Measurements from ENCODE around the gene ZNHIT3.
"Not testable (repeated sequence)": the region's sequence is repeated elsewhere in the genome, so short reads cannot be mapped to it uniquely, and the experiment has no call there.

Gene ZNHIT3

GRCh38 chr17:36468903-36469635, 17.4 kb upstream of the ZNHIT3 start:
- Histone ChIP-seq H3K36me3 (replicated peaks) (no peaks in the 10 kb centered on the region), H3K4me1 (no peaks in the 10 kb centered on the region), H3K27me3 (ENCODE audit: low read depth) (peaks cover 14% of the 10 kb centered on the region), H3K4me3 (no peak overlapping the region), H3K9me3 (no peaks in the 10 kb centered on the region)
- in situ Hi-C loops (cut with MboI; ENCODE audit: low sequenced_read_pairs): no loop called here
- DNase-seq (ENCODE audit: low spot score in 2 of 2): no peak

DNA sequence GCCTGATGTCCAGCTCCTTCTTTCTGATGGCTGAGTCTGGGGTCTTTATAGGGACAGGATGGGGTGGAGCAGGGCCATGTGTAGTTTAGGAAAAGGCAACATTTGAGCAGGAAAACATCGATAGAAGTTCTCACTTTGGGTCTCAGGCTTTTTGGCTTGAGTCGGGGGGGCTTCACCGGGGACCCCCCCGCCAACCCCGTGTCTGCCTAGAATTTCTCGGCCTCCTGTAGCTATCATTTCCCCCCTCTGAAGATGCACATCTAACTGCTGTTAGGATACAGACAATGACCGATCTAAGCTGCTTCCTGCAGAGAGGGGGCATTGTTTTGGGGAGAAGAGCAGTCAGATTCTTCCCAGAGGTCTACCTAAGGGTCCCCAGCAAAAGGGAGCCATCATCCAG, 16.7 kb upstream of the ZNHIT3 start:
- Histone ChIP-seq H3K27me3 (ENCODE audit: low read depth) (peaks cover 14% of the 10 kb centered on the region), H3K4me1 (no peaks in the 10 kb centered on the region), H3K4me3 (no peak overlapping the region), H3K9me3 (no peaks in the 10 kb centered on the region), H3K36me3 (replicated peaks) (no peaks in the 10 kb centered on the region)
- in situ Hi-C loops (cut with MboI; ENCODE audit: low sequenced_read_pairs): no loop called here
- no peak for DNase-seq (ENCODE audit: low spot score in 2 of 2)

- H3K9me3 ChIP-seq: no peaks in the 10 kb centered on the region
- peaks cover 14% of the 10 kb centered on the region for H3K27me3 ChIP-seq (ENCODE audit: low read depth)
- no peaks in the 10 kb centered on the region for H3K36me3 ChIP-seq (replicated peaks)
- H3K4me3 ChIP-seq: no peak overlapping the region
- in situ Hi-C loops (cut with MboI; ENCODE audit: low sequenced_read_pairs): no loop called here
- no peak for DNase-seq (ENCODE audit: low spot score in 2 of 2)
- no peaks in the 10 kb centered on the region for H3K4me1 ChIP-seq
Observed at GRCh38 chr17:36470499-36470898, 16.0 kb upstream of the ZNHIT3 start.

- Histone ChIP-seq H3K4me1 (no peaks in the 10 kb centered on the region), H3K9me3 (0 out of 2 replicates have a peak, but pooled peaks cover 3% of the 10 kb centered on the region), H3K4me3 (no peak overlapping the region), H3K36me3 (replicated peaks) (no peaks in the 10 kb centered on the region), H3K27me3 (ENCODE audit: low read depth) (peaks cover 4% of the 10 kb centered on the region)
- DNase-seq (ENCODE audit: low spot score in 2 of 2): no peak
- in situ Hi-C loops (cut with MboI; ENCODE audit: low sequenced_read_pairs): no loop called here
Observed at GRCh38 chr17:36474571-36474970, 11.9 kb upstream of the ZNHIT3 start.

DNA sequence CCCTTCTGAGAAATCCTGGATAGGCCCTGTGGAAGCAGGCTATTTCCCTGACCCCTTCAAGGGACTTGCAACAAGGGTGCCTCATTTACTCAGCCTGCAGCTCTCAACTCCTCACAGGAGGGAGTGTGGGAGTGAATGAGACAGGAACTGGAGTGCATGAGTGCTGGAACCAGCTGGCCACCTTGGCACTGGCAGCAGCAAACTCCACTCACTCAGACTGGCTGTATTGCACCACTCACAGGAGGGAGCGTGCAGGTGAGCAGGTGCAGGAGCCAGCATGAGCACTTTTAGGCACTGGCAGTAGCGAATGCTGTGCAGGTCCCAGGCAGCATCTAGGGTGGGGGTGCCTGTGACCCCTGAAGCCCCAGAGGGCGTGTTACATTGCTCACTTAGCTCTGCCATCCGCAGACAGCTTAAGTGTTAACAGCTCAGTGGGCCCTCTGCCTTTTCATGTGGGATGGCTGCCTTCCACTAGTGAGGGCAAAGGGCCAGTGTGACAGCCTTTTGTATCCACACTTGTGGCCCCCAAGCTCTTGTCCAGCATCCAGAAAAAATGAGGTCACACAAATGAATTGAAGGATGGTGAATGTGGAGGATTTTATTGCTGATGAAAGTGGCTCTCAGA, 11.0 kb upstream of the ZNHIT3 start:
- DNase-seq (ENCODE audit: low spot score in 2 of 2): no peak
- Histone ChIP-seq H3K27me3 (ENCODE audit: low read depth) (peaks cover 5% of the 10 kb centered on the region), H3K4me1 (no peaks in the 10 kb centered on the region)

GRCh38 chr17:36481829-36482228, 4.7 kb upstream of the ZNHIT3 start:
- peaks cover 6% of the 10 kb centered on the region for H3K4me1 ChIP-seq
- H3K9me3 ChIP-seq: 0 out of 2 replicates have a peak, but pooled peaks cover 3% of the 10 kb centered on the region
- H3K27me3 ChIP-seq (ENCODE audit: low read depth): peaks cover 11% of the 10 kb centered on the region
- H3K4me3 ChIP-seq: no peak overlapping the region
- no peak for DNase-seq (ENCODE audit: low spot score in 2 of 2)
- in situ Hi-C loops (cut with MboI; ENCODE audit: low sequenced_read_pairs): loop anchor here (10.0 to 25.0 kb wide), 2 partner anchors 295 to 507 kb away; partner anchors contain the start of genes CCL3L1, CCL3L3 and TBC1D3B
- no peaks in the 10 kb centered on the region for H3K36me3 ChIP-seq (replicated peaks)

More for the DNA sequence above, 11.0 kb upstream of the ZNHIT3 start:
- H3K9me3 ChIP-seq: 0 out of 2 replicates have a peak, but pooled peaks cover 3% of the 10 kb centered on the region
- no peak overlapping the region for H3K4me3 ChIP-seq
- no peaks in the 10 kb centered on the region for H3K36me3 ChIP-seq (replicated peaks)
- in situ Hi-C loops (cut with MboI; ENCODE audit: low sequenced_read_pairs): loop anchor here (25.0 kb wide), 1 partner anchor 288 kb away; the partner anchor contains the start of genes CCL3L1, CCL3L3 and TBC1D3B

DNA sequence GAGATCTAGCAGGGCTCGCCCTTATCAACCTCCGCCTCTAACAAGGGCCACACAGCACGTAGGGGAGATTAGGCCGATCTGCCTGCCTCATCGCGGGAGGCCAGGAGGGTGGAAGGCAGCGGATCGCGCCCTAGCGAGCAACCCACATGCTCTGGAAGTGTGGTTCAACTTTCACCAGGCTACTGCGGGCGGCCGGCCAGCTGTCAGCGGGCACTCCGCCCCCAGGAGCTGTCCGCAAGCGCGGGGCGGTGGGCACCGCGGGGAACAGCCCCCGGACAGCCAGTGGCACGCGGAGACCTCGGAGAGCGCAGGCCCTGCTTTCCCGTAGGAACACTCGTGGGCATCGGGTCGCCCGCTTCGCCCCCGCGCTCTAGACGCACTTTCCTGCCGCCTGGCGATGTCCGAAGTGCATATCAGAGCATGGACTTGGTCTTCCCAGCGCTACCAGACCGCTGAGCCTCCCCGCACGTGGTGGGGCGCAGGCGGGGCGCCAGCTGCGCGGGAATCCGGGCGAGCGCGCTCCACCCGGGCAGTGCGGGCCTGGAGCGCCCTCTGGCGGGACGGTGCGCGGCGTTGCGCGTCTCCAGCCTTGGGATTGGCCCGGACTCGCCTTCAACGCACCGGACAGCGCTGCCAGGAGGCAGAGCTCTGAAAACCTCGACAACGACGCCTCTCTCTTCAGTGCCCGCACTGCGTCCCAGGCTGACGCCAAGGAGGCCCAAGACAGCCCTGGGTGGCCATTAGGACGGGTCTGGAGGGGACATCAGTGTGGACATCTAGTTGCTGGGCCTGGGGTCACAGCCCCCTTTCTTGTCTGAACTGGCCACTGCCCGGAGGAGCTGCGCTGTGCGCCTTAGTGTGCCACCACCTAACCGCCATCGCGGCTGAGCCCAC, 3.6 kb upstream of the ZNHIT3 start:
- H3K36me3 ChIP-seq (replicated peaks): no peaks in the 10 kb centered on the region
- H3K4me1 ChIP-seq: peaks cover 6% of the 10 kb centered on the region
- H3K27me3 ChIP-seq (ENCODE audit: low read depth): peaks cover 11% of the 10 kb centered on the region
- peak; percentile 70 to 87 for DNase-seq (ENCODE audit: low spot score in 2 of 2)
- 0 out of 2 replicates have a peak, but pooled peaks cover under 1% of the 10 kb centered on the region for H3K9me3 ChIP-seq
- in situ Hi-C loops (cut with MboI; ENCODE audit: low sequenced_read_pairs): loop anchor here (10.0 to 25.0 kb wide), 2 partner anchors 296 to 508 kb away; partner anchors contain the start of genes CCL3L1, CCL3L3 and TBC1D3B
- no peak overlapping the region for H3K4me3 ChIP-seq

DNA sequence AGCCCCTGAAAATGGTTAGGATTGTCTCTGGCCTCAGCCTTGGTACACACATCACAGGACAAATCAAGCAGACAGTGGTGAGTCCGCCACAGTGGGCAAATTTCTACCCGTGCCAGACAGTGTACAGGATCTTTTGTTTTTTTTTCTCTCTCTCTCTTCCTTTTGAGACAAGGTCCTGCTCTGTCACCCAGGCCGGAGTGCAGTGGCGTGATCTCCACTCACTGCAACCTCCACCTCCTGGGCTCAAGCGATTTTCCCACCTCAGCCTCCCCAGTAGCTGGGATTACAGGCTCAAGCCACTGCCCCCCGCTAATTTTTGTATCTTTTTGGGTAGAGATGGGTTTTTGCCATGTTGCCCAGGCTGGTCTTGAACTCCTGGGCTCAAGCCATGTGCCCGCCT, 2.5 kb upstream of the ZNHIT3 start:
- not testable (repeated sequence) for H3K36me3 ChIP-seq (replicated peaks); H3K4me3 ChIP-seq; DNase-seq (ENCODE audit: low spot score in 2 of 2); H3K9me3 ChIP-seq; H3K4me1 ChIP-seq
- in situ Hi-C loops (cut with MboI; ENCODE audit: low sequenced_read_pairs): loop anchor here (10.0 to 25.0 kb wide), 2 partner anchors 297 to 509 kb away; partner anchors contain the start of genes CCL3L1, CCL3L3 and TBC1D3B
- H3K27me3 ChIP-seq (ENCODE audit: low read depth): peaks cover 11% of the 10 kb centered on the region

- no peaks in the 10 kb centered on the region for H3K9me3 ChIP-seq
- peaks cover 6% of the 10 kb centered on the region for H3K27me3 ChIP-seq (ENCODE audit: low read depth)
- no peak overlapping the region for H3K4me3 ChIP-seq
- no peak for DNase-seq (ENCODE audit: low spot score in 2 of 2)
- H3K4me1 ChIP-seq: peaks cover 6% of the 10 kb centered on the region
- in situ Hi-C loops (cut with MboI; ENCODE audit: low sequenced_read_pairs): loop anchor here (10.0 to 25.0 kb wide), 2 partner anchors 298 to 510 kb away; partner anchors contain the start of genes CCL3L1, CCL3L3 and TBC1D3B
- H3K36me3 ChIP-seq (replicated peaks): no peaks in the 10 kb centered on the region; the same call in 1 of the 2 replicates
Observed at GRCh38 chr17:36485027-36485426, 1.5 kb upstream of the ZNHIT3 start.

DNA sequence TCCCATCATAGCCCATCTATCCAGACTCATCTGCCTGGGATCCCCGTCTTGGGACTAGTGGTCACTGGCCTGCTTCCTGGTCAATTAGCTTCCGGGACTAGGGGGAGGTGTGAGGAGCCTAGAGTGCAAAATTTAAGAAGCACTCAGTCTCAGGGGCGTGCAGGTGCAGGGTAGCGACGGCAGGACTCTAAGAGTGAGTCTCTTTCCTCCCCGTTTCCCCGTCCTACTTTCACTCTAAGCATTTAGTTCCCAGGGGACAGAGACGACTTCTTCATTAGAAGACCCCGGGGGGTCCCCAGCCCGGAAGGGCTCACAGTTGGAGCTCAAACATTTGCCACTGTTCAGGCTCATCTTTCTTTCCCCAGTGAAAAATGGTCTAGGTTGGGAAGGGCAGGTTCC, 677 bp upstream of the ZNHIT3 start:
- Histone ChIP-seq H3K4me3 (peak overlapping the region; percentile 66), H3K36me3 (replicated peaks) (no peaks in the 10 kb centered on the region; the same call in 1 of the 2 replicates), H3K9me3 (no peaks in the 10 kb centered on the region), H3K27me3 (ENCODE audit: low read depth) (peaks cover 6% of the 10 kb centered on the region), H3K4me1 (peaks cover 6% of the 10 kb centered on the region)
- no peak for DNase-seq (ENCODE audit: low spot score in 2 of 2)
- in situ Hi-C loops (cut with MboI; ENCODE audit: low sequenced_read_pairs): loop anchor here (10.0 to 25.0 kb wide), 2 partner anchors 299 to 511 kb away; partner anchors contain the start of genes CCL3L1, CCL3L3 and TBC1D3B

- no peaks in the 10 kb centered on the region for H3K9me3 ChIP-seq
- no peaks in the 10 kb centered on the region for H3K27me3 ChIP-seq (ENCODE audit: low read depth)
- H3K4me3 ChIP-seq: no peak overlapping the region
- DNase-seq (ENCODE audit: low spot score in 2 of 2): no peak
- H3K4me1 ChIP-seq: no peaks in the 10 kb centered on the region
- in situ Hi-C loops (cut with MboI; ENCODE audit: low sequenced_read_pairs): loop anchor here (25.0 kb wide), 1 partner anchor 307 kb away; the partner anchor contains the start of genes CCL3L1, CCL3L3 and TBC1D3B
- H3K36me3 ChIP-seq (replicated peaks): peaks cover 67% of the 10 kb centered on the region
Observed at GRCh38 chr17:36493956-36494355, 7.5 kb downstream of the ZNHIT3 start.

DNA sequence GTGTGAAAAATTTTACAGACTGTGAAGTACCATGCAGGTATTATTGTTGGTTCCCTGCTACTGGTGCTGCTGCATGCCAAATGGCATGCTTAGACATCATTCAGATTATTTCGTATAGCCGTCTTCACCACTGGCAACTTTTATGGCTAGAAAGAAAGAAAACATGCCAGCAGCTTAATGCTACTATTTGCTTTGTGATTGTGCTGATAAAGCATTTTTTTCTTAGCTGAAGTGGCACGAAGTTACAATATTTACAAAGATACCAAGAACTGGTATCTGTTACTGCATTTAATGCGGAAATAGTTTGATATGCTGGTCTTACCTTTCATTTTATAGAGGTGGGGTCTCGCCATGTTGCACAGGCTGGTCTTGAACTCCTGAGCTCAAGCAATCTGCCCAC, 8.2 kb downstream of the ZNHIT3 start:
- in situ Hi-C loops (cut with MboI; ENCODE audit: low sequenced_read_pairs): loop anchor here (25.0 kb wide), 1 partner anchor 307 kb away; the partner anchor contains the start of genes CCL3L1, CCL3L3 and TBC1D3B
- H3K9me3 ChIP-seq: no peaks in the 10 kb centered on the region
- H3K4me3 ChIP-seq: no peak overlapping the region
- H3K36me3 ChIP-seq (replicated peaks): peaks cover 67% of the 10 kb centered on the region
- H3K4me1 ChIP-seq: no peaks in the 10 kb centered on the region
- H3K27me3 ChIP-seq (ENCODE audit: low read depth): no peaks in the 10 kb centered on the region
- no peak for DNase-seq (ENCODE audit: low spot score in 2 of 2)

- no peak for DNase-seq (ENCODE audit: low spot score in 2 of 2)
- in situ Hi-C loops (cut with MboI; ENCODE audit: low sequenced_read_pairs): loop anchor here (25.0 kb wide), 1 partner anchor 308 kb away; the partner anchor contains the start of genes CCL3L1, CCL3L3 and TBC1D3B
- H3K36me3 ChIP-seq (replicated peaks): peaks cover 70% of the 10 kb centered on the region
Observed at GRCh38 chr17:36495076-36495578, 8.6 kb downstream of the ZNHIT3 start.

More at GRCh38 chr17:36495076-36495578, 8.6 kb downstream of the ZNHIT3 start:
- Histone ChIP-seq H3K9me3 (no peaks in the 10 kb centered on the region), H3K4me1 (no peaks in the 10 kb centered on the region), H3K27me3 (ENCODE audit: low read depth) (no peaks in the 10 kb centered on the region), H3K4me3 (no peak overlapping the region)

Measured in HAP-1 (cell line).